ENCODE measurements around the gene CHRNE. TPM values are rescaled to one million over a fixed set of nuclear protein-coding genes. Genes with fewer than 3 reads are reported as not detected.
"Not testable (repeated sequence)": the region's sequence is repeated elsewhere in the genome, so short reads cannot be mapped to it uniquely, and the experiment has no call there.

CHRNE gene
- polyA plus RNA-seq, 1 donor = 0.37 TPM

GRCh38 chr17:4906642-4907041 is 3.7 kb upstream of the CHRNE start:
- H3K27ac ChIP-seq (ENCODE audit: low read length); DNase-seq; H3K9me3 ChIP-seq (ENCODE audit: control insufficient read depth, low read depth, low read length); H3K4me3 ChIP-seq (ENCODE audit: low read length); H3K27me3 ChIP-seq (ENCODE audit: control insufficient read depth, insufficient read depth, low read length); H3K36me3 ChIP-seq (ENCODE audit: control insufficient read depth, insufficient read depth, low read length): not testable (repeated sequence)
- peaks cover 18% of the 10 kb centered on the region for H3K4me1 ChIP-seq (ENCODE audit: control insufficient read depth, insufficient read depth, low read length)

- H3K27ac ChIP-seq (ENCODE audit: low read length) = no peak overlapping the region
- peaks cover 32% of the 10 kb centered on the region for H3K4me1 ChIP-seq (ENCODE audit: control insufficient read depth, insufficient read depth, low read length)
- peaks cover 17% of the 10 kb centered on the region for H3K9me3 ChIP-seq (ENCODE audit: control insufficient read depth, low read depth, low read length)
- WGBS (ENCODE audit: insufficient coverage, low lambda C conversion rate) = 50% methylated on average over 1 of the region's 8 CpGs
- H3K36me3 ChIP-seq (ENCODE audit: control insufficient read depth, insufficient read depth, low read length) = peaks cover 2% of the 10 kb centered on the region
- H3K4me3 ChIP-seq (ENCODE audit: low read length) = no peak overlapping the region
- no peak for DNase-seq
- H3K27me3 ChIP-seq (ENCODE audit: control insufficient read depth, insufficient read depth, low read length) = peaks cover 32% of the 10 kb centered on the region
These were observed 358 bp downstream of the CHRNE start for GRCh38 chr17:4902540-4902939.

GRCh38 chr17:4901648-4902344 is 1.1 kb downstream of the CHRNE start:
- WGBS (ENCODE audit: insufficient coverage, low lambda C conversion rate) = no CpG with 5 or more reads among the region's 48 CpGs
- no peak for DNase-seq
- H3K4me3 ChIP-seq (ENCODE audit: low read length) = peak overlapping the region; percentile 58
- peak overlapping the region; percentile 21 for H3K27ac ChIP-seq (ENCODE audit: low read length)
- H3K9me3 ChIP-seq (ENCODE audit: control insufficient read depth, low read depth, low read length) = peaks cover 17% of the 10 kb centered on the region
- peaks cover 9% of the 10 kb centered on the region for H3K36me3 ChIP-seq (ENCODE audit: control insufficient read depth, insufficient read depth, low read length)
- peaks cover 32% of the 10 kb centered on the region for H3K4me1 ChIP-seq (ENCODE audit: control insufficient read depth, insufficient read depth, low read length)
- peaks cover 32% of the 10 kb centered on the region for H3K27me3 ChIP-seq (ENCODE audit: control insufficient read depth, insufficient read depth, low read length)

- peak overlapping the region; percentile 58 for H3K4me3 ChIP-seq (ENCODE audit: low read length)
- peaks cover 32% of the 10 kb centered on the region for H3K27me3 ChIP-seq (ENCODE audit: control insufficient read depth, insufficient read depth, low read length)
- peaks cover 32% of the 10 kb centered on the region for H3K4me1 ChIP-seq (ENCODE audit: control insufficient read depth, insufficient read depth, low read length)
- no peak for DNase-seq
- peaks cover 15% of the 10 kb centered on the region for H3K36me3 ChIP-seq (ENCODE audit: control insufficient read depth, insufficient read depth, low read length)
- H3K9me3 ChIP-seq (ENCODE audit: control insufficient read depth, low read depth, low read length) = peaks cover 17% of the 10 kb centered on the region
- WGBS (ENCODE audit: insufficient coverage, low lambda C conversion rate) = no CpG with 5 or more reads among the region's 37 CpGs
- peak overlapping the region; percentile 2 for H3K27ac ChIP-seq (ENCODE audit: low read length)
These were observed 1.7 kb downstream of the CHRNE start for GRCh38 chr17:4901108-4901647.

GRCh38 chr17:4900231-4901107 is 2.4 kb downstream of the CHRNE start:
- no CpG with 5 or more reads among the region's 65 CpGs for WGBS (ENCODE audit: insufficient coverage, low lambda C conversion rate)
- peak; percentile 53 to 58 for DNase-seq
- peak overlapping the region; percentile 2 for H3K27ac ChIP-seq (ENCODE audit: low read length)
- peak overlapping the region; percentile 58 for H3K4me3 ChIP-seq (ENCODE audit: low read length)
- peaks cover 17% of the 10 kb centered on the region for H3K9me3 ChIP-seq (ENCODE audit: control insufficient read depth, low read depth, low read length)
- peaks cover 22% of the 10 kb centered on the region for H3K36me3 ChIP-seq (ENCODE audit: control insufficient read depth, insufficient read depth, low read length)
- peaks cover 32% of the 10 kb centered on the region for H3K27me3 ChIP-seq (ENCODE audit: control insufficient read depth, insufficient read depth, low read length)
- H3K4me1 ChIP-seq (ENCODE audit: control insufficient read depth, insufficient read depth, low read length) = peaks cover 32% of the 10 kb centered on the region

- Histone ChIP-seq H3K9me3 (ENCODE audit: control insufficient read depth, low read depth, low read length) (peaks cover 17% of the 10 kb centered on the region), H3K27ac (ENCODE audit: low read length) (no peak within 1 kb of the TSS), H3K27me3 (ENCODE audit: control insufficient read depth, insufficient read depth, low read length) (peaks cover 32% of the 10 kb centered on the region), H3K4me1 (ENCODE audit: control insufficient read depth, insufficient read depth, low read length) (peaks cover 32% of the 10 kb centered on the region), H3K36me3 (ENCODE audit: control insufficient read depth, insufficient read depth, low read length) (peaks cover 31% of the 10 kb centered on the region), H3K4me3 (ENCODE audit: low read length) (peak within 1 kb of the TSS; percentile 58)
- WGBS (ENCODE audit: insufficient coverage, low lambda C conversion rate) = no CpG with 5 or more reads among the region's 60 CpGs
- peak; percentile 79 to 85 for DNase-seq
These were observed 3.3 kb downstream of the CHRNE start, which contains the start of gene C17orf107 for GRCh38 chr17:4899341-4900230. Gene C17orf107, plus strand, starts transcription at chr17:4899536. Its CDS starts 227 bp downstream, at chr17:4899763.

- WGBS (ENCODE audit: insufficient coverage, low lambda C conversion rate) = no CpG with 5 or more reads among the region's 34 CpGs
- no peak for DNase-seq
- H3K27ac ChIP-seq (ENCODE audit: low read length) = no peak overlapping the region
- peaks cover 37% of the 10 kb centered on the region for H3K36me3 ChIP-seq (ENCODE audit: control insufficient read depth, insufficient read depth, low read length)
- peak overlapping the region; percentile 58 for H3K4me3 ChIP-seq (ENCODE audit: low read length)
- peaks cover 37% of the 10 kb centered on the region for H3K4me1 ChIP-seq (ENCODE audit: control insufficient read depth, insufficient read depth, low read length)
- H3K9me3 ChIP-seq (ENCODE audit: control insufficient read depth, low read depth, low read length) = peaks cover 17% of the 10 kb centered on the region
- peaks cover 32% of the 10 kb centered on the region for H3K27me3 ChIP-seq (ENCODE audit: control insufficient read depth, insufficient read depth, low read length)
These were observed 4.0 kb downstream of the CHRNE start for GRCh38 chr17:4898927-4899326.

- Histone ChIP-seq H3K27me3 (ENCODE audit: control insufficient read depth, insufficient read depth, low read length) (peaks cover 32% of the 10 kb centered on the region), H3K9me3 (ENCODE audit: control insufficient read depth, low read depth, low read length) (peaks cover 17% of the 10 kb centered on the region), H3K27ac (ENCODE audit: low read length) (no peak overlapping the region), H3K36me3 (ENCODE audit: control insufficient read depth, insufficient read depth, low read length) (peaks cover 43% of the 10 kb centered on the region), H3K4me3 (ENCODE audit: low read length) (no peak overlapping the region), H3K4me1 (ENCODE audit: control insufficient read depth, insufficient read depth, low read length) (peaks cover 36% of the 10 kb centered on the region)
- no CpG with 5 or more reads among the region's 8 CpGs for WGBS (ENCODE audit: insufficient coverage, low lambda C conversion rate)
- DNase-seq = no peak
These were observed 4.5 kb downstream of the CHRNE start for GRCh38 chr17:4898351-4898750.

- no peak overlapping the region for H3K27ac ChIP-seq (ENCODE audit: low read length)
- WGBS (ENCODE audit: insufficient coverage, low lambda C conversion rate) = 80% methylated on average over 1 of the region's 5 CpGs
- H3K4me1 ChIP-seq (ENCODE audit: control insufficient read depth, insufficient read depth, low read length) = peaks cover 33% of the 10 kb centered on the region
- H3K27me3 ChIP-seq (ENCODE audit: control insufficient read depth, insufficient read depth, low read length) = peaks cover 32% of the 10 kb centered on the region
- peaks cover 17% of the 10 kb centered on the region for H3K9me3 ChIP-seq (ENCODE audit: control insufficient read depth, low read depth, low read length)
- H3K4me3 ChIP-seq (ENCODE audit: low read length) = no peak overlapping the region
- no peak for DNase-seq
- H3K36me3 ChIP-seq (ENCODE audit: control insufficient read depth, insufficient read depth, low read length) = peaks cover 49% of the 10 kb centered on the region
These were observed 5.1 kb downstream of the CHRNE start for GRCh38 chr17:4897785-4898184.
